HepG2 (cell line): ENCODE measurements around the gene GUCY2F. TPM values are rescaled to one million over a fixed set of nuclear protein-coding genes. Genes with fewer than 3 reads are reported as not detected.

ENCODE experiments used
- EP300 ChIP-seq, 3 experiments: sonication (generic) in 1 of 3; formaldehyde crosslinking in 1 of 3; IDR thresholded peaks; 2 replicates each; pipeline versions ENCODE4 v1.5.1 to v1.6.1; 2011 to 2020; ENCODE audit warnings: low read depth in 2 of 3, low read length in 2 of 3, borderline replicate concordance in 1 of 3, improper control_type of control experiment in 1 of 3, mild to moderate bottlenecking in 1 of 3, missing genetic modification reagents in 1 of 3, moderate library complexity in 1 of 3
- ETV6 ChIP-seq: sonication (generic); formaldehyde crosslinking; conservative IDR thresholded peaks from 2 replicates; pipeline ENCODE4 v1.4.0; 2020; ENCODE audit warnings: missing genetic modification reagents
- HDAC1 ChIP-seq: sonication (generic); formaldehyde crosslinking; IDR thresholded peaks from 2 replicates; pipeline ENCODE4 v1.5.1; 2020; ENCODE audit warnings: mild to moderate bottlenecking, missing genetic modification reagents
- ISL2 ChIP-seq: sonication (generic); formaldehyde crosslinking; IDR thresholded peaks from 2 replicates; pipeline ENCODE4 v1.5.0; 2020; ENCODE audit warnings: missing genetic modification reagents
- NCOA5 ChIP-seq: sonication (generic); formaldehyde crosslinking; IDR thresholded peaks from 2 replicates; pipeline ENCODE4 v1.4.0; 2020; ENCODE audit warnings: missing genetic modification reagents
- SIX1 ChIP-seq: sonication (generic); formaldehyde crosslinking; IDR thresholded peaks from 2 replicates; pipeline ENCODE4 v1.4.0; 2020; ENCODE audit warnings: missing genetic modification reagents, borderline replicate concordance
- TCF12 ChIP-seq, 2 experiments: fragments of 450-650 bp in 1 of 2; sonication (generic) in 1 of 2; formaldehyde crosslinking in 1 of 2; IDR thresholded peaks; 2 replicates each; pipeline versions ENCODE4 v1.6.1 to v1.8.0; 2017 to 2022; ENCODE audit warnings: antibody characterized with exemption in 1 of 2, mild to moderate bottlenecking in 1 of 2, missing genetic modification reagents in 1 of 2, moderate library complexity in 1 of 2
- ZNF232 ChIP-seq: sonication (generic); formaldehyde crosslinking; IDR thresholded peaks from 2 replicates; pipeline ENCODE4 v1.4.0; 2020; ENCODE audit warnings: missing genetic modification reagents, borderline replicate concordance
- ZNF501 ChIP-seq: sonication (generic); formaldehyde crosslinking; IDR thresholded peaks from 2 replicates; pipeline ENCODE4 v1.5.1; 2020; ENCODE audit warnings: mild to moderate bottlenecking, moderate library complexity, missing genetic modification reagents
- ZZZ3 ChIP-seq: sonication (generic); formaldehyde crosslinking; IDR thresholded peaks from 2 replicates; pipeline ENCODE4 v1.4.0; 2020; ENCODE audit warnings: missing genetic modification reagents, mild to moderate bottlenecking, borderline replicate concordance
- polyA plus RNA-seq, 8 experiments: library from polyadenylated mRNA; depleted of rRNA in 3 of 8; stranded (reverse) in 7 of 8; unstranded in 1 of 8; fragments of >200 nt; fragmentation: Illumina TruSeq in 4 of 8; extraction: Trizol in 4 of 8; gene quantifications; 2 replicates each; pipeline versions ENCODE4 v1.2.1 to v1.2.3, GENCODE V29; 2011 to 2016; ENCODE audit warnings: low read depth in 4 of 8, missing spikeins in 1 of 8, mixed read lengths in 1 of 8; ENCODE audit not compliant: insufficient read depth in 1 of 8
- total RNA-seq, 5 experiments: library from RNA; depleted of rRNA; stranded (reverse); fragments of >200 nt; fragmentation: Illumina TruSeq; extraction: Trizol; gene quantifications; 2 replicates each; pipeline ENCODE4 v1.2.3, GENCODE V29; 2016; ENCODE audit warnings: low read depth in 1 of 5
- TF ChIP-seq, protein P1 (sequence below): sonication (generic); formaldehyde crosslinking; IDR thresholded peaks from 2 replicates; pipeline ENCODE4 v1.4.0; 2020; ENCODE audit warnings: missing genetic modification reagents
- TF ChIP-seq, protein P2 (sequence below): IDR thresholded peaks from 2 replicates; pipeline ENCODE4 v1.6.1; 2016; ENCODE audit warnings: low read depth, control low read depth
- TF ChIP-seq, protein P3 (sequence below): IDR thresholded peaks from 2 replicates; pipeline ENCODE4 v1.6.1; 2018; ENCODE audit warnings: missing genetic modification reagents

The GUCY2F gene
- total and polyA plus RNA-seq, 2 of the 13 experiments (the other 11 are each of a cell fraction or from before 2014, with no cell fraction given): 0.03 TPM; not detected in 1

DNA sequence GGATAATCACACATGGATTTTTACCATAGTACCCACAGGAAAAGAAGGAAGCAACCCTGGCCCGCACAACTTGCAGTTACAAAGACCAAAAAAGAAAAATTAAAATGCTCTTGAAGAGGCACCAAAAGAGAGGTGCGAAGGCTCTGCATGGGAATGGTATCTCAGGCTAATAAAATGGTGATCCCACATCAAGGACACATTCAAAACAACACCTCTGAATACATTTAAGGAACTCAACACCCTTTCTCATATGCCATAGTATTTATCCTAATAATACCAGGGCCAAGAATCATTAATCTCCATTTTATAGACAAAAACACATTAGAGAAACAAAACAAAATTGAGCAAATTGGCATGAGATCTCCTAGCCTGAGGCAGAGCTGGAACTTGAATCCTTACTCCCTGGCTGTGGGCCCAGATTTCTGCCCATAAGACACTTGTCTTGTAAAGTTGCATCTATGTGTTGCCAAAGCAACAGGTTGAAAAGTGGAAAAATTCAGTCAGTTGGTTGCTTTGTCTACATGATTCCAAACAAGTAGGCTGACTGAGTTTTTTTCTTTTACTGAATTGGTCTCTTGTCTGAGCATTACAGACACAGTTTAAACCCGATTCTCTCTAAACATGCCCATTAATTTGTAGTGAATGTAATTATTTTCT, 33.5 kb downstream of the GUCY2F start (continued):
- TF ChIP-seq TCF12 (IDR thresholded peaks at IDR 0.05) (no peak), TCF12 (CRISPR knock-in tag; IDR thresholded peaks at IDR 0.05) (no peak), HDAC1 (no peak), SIX1 (CRISPR knock-in tag) (no peak), EP300 (IDR thresholded peaks at IDR 0.05; ENCODE audit: low read depth in 2 of 2, low read length in 2 of 2) (no peak), EP300 (CRISPR knock-in tag; IDR thresholded peaks at IDR 0.05; ENCODE audit: borderline replicate concordance) (no peak), ZNF232 (no peak), NCOA5 (CRISPR knock-in tag) (no peak), ZZZ3 (CRISPR knock-in tag) (no peak), ZNF501 (CRISPR knock-in tag) (no peak), ETV6 (no peak), ISL2 (no peak)
- TF ChIP-seq, protein P1, sequence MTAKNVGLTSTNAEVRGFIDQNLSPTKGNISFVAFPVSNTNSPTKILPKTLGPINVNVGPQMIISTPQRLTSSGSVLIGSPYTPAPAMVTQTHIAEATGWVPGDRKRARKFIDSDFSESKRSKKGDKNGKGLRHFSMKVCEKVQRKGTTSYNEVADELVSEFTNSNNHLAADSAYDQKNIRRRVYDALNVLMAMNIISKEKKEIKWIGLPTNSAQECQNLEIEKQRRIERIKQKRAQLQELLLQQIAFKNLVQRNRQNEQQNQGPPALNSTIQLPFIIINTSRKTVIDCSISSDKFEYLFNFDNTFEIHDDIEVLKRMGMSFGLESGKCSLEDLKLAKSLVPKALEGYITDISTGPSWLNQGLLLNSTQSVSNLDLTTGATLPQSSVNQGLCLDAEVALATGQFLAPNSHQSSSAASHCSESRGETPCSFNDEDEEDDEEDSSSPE: no peak
- TF ChIP-seq, protein P2, sequence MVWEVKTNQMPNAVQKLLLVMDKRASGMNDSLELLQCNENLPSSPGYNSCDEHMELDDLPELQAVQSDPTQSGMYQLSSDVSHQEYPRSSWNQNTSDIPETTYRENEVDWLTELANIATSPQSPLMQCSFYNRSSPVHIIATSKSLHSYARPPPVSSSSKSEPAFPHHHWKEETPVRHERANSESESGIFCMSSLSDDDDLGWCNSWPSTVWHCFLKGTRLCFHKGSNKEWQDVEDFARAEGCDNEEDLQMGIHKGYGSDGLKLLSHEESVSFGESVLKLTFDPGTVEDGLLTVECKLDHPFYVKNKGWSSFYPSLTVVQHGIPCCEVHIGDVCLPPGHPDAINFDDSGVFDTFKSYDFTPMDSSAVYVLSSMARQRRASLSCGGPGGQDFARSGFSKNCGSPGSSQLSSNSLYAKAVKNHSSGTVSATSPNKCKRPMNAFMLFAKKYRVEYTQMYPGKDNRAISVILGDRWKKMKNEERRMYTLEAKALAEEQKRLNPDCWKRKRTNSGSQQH: no peak
- TF ChIP-seq, protein P3, sequence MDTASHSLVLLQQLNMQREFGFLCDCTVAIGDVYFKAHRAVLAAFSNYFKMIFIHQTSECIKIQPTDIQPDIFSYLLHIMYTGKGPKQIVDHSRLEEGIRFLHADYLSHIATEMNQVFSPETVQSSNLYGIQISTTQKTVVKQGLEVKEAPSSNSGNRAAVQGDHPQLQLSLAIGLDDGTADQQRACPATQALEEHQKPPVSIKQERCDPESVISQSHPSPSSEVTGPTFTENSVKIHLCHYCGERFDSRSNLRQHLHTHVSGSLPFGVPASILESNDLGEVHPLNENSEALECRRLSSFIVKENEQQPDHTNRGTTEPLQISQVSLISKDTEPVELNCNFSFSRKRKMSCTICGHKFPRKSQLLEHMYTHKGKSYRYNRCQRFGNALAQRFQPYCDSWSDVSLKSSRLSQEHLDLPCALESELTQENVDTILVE (CRISPR knock-in tag): no peak
